ENCODE results near the gene CPA1. TPM values are rescaled to one million over a fixed set of nuclear protein-coding genes. Genes with fewer than 3 reads are reported as not detected.

CPA1 gene
- total and polyA plus RNA-seq, 2 of the 13 experiments (the other 11 are each of a cell fraction or from before 2014, with no cell fraction given) = 0.20 to 0.58 TPM

DNA sequence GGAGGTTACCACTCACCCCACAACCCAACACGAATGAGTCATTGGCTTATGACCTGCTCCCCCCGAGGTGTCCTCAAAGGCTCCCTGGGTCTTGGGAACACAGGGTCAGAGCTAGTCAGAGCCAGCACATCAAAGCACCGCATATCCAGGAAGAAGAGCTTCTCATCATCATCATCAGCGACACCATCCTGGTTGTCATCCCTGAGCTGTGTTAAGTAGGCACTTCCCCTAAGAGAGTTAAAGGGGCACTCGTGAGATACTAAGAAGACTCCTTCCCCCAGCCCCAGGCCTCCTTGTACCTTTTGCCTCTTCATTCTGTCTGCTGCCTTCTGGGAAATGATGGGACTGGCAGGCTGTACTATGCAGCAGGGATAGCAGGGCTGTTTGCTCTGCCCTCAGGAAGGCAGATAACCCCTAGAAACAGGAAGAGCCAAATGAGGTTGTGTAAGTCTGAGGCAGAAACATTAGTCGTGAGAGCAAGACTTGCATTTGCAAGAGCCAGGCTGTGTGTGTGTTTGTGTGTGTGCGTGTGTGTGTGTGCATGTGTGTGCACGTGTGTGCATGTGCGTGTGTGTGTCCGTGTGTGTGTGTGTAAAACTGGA, 11.1 kb upstream of the CPA1 start (continued):
- TF ChIP-seq, protein P1, sequence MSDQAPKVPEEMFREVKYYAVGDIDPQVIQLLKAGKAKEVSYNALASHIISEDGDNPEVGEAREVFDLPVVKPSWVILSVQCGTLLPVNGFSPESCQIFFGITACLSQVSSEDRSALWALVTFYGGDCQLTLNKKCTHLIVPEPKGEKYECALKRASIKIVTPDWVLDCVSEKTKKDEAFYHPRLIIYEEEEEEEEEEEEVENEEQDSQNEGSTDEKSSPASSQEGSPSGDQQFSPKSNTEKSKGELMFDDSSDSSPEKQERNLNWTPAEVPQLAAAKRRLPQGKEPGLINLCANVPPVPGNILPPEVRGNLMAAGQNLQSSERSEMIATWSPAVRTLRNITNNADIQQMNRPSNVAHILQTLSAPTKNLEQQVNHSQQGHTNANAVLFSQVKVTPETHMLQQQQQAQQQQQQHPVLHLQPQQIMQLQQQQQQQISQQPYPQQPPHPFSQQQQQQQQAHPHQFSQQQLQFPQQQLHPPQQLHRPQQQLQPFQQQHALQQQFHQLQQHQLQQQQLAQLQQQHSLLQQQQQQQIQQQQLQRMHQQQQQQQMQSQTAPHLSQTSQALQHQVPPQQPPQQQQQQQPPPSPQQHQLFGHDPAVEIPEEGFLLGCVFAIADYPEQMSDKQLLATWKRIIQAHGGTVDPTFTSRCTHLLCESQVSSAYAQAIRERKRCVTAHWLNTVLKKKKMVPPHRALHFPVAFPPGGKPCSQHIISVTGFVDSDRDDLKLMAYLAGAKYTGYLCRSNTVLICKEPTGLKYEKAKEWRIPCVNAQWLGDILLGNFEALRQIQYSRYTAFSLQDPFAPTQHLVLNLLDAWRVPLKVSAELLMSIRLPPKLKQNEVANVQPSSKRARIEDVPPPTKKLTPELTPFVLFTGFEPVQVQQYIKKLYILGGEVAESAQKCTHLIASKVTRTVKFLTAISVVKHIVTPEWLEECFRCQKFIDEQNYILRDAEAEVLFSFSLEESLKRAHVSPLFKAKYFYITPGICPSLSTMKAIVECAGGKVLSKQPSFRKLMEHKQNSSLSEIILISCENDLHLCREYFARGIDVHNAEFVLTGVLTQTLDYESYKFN (CRISPR knock-in tag; conservative IDR thresholded peaks at IDR 0.05) = peak; percentile 37; the same call in 1 of the 2 replicates
- TF ChIP-seq FOXA1 (IDR thresholded peaks at IDR 0.05) (no peak), FOXA1 (CRISPR knock-in tag; IDR thresholded peaks at IDR 0.05) (peak; percentile 41; the same call in 1 of the 2 replicates), PHF21A (CRISPR knock-in tag; IDR thresholded peaks at IDR 0.05) (peak; percentile 50; the same call in 1 of the 2 replicates), MEF2D (CRISPR knock-in tag; IDR thresholded peaks at IDR 0.05) (0 out of 2 replicates have a peak, but pooled peaks have one; percentile 30), DMAP1 (CRISPR knock-in tag; IDR thresholded peaks at IDR 0.05) (peak; percentile 34; the same call in 1 of the 2 replicates), RARA (CRISPR knock-in tag; IDR thresholded peaks at IDR 0.05) (peak; percentile 39), ZNF564 (CRISPR knock-in tag; IDR thresholded peaks at IDR 0.05) (no peak), ZNF264 (CRISPR knock-in tag; IDR thresholded peaks at IDR 0.05) (no peak), ZNF614 (CRISPR knock-in tag; IDR thresholded peaks at IDR 0.05; ENCODE audit: borderline replicate concordance) (peak; percentile 68; the same call in 1 of the 2 replicates), YEATS2 (CRISPR knock-in tag; IDR thresholded peaks at IDR 0.05; ENCODE audit: borderline replicate concordance) (no peak)
- TF ChIP-seq, protein P2, sequence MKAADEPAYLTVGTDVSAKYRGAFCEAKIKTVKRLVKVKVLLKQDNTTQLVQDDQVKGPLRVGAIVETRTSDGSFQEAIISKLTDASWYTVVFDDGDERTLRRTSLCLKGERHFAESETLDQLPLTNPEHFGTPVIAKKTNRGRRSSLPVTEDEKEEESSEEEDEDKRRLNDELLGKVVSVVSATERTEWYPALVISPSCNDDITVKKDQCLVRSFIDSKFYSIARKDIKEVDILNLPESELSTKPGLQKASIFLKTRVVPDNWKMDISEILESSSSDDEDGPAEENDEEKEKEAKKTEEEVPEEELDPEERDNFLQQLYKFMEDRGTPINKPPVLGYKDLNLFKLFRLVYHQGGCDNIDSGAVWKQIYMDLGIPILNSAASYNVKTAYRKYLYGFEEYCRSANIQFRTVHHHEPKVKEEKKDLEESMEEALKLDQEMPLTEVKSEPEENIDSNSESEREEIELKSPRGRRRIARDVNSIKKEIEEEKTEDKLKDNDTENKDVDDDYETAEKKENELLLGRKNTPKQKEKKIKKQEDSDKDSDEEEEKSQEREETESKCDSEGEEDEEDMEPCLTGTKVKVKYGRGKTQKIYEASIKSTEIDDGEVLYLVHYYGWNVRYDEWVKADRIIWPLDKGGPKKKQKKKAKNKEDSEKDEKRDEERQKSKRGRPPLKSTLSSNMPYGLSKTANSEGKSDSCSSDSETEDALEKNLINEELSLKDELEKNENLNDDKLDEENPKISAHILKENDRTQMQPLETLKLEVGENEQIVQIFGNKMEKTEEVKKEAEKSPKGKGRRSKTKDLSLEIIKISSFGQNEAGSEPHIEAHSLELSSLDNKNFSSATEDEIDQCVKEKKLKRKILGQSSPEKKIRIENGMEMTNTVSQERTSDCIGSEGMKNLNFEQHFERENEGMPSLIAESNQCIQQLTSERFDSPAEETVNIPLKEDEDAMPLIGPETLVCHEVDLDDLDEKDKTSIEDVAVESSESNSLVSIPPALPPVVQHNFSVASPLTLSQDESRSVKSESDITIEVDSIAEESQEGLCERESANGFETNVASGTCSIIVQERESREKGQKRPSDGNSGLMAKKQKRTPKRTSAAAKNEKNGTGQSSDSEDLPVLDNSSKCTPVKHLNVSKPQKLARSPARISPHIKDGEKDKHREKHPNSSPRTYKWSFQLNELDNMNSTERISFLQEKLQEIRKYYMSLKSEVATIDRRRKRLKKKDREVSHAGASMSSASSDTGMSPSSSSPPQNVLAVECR (CRISPR knock-in tag; IDR thresholded peaks at IDR 0.05; ENCODE audit: borderline replicate concordance) = 0 out of 2 replicates have a peak, but pooled peaks have one; percentile 29
- TF ChIP-seq, protein P3, sequence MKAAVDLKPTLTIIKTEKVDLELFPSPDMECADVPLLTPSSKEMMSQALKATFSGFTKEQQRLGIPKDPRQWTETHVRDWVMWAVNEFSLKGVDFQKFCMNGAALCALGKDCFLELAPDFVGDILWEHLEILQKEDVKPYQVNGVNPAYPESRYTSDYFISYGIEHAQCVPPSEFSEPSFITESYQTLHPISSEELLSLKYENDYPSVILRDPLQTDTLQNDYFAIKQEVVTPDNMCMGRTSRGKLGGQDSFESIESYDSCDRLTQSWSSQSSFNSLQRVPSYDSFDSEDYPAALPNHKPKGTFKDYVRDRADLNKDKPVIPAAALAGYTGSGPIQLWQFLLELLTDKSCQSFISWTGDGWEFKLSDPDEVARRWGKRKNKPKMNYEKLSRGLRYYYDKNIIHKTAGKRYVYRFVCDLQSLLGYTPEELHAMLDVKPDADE (CRISPR knock-in tag; IDR thresholded peaks at IDR 0.05) = no peak
- TF ChIP-seq, protein P4, sequence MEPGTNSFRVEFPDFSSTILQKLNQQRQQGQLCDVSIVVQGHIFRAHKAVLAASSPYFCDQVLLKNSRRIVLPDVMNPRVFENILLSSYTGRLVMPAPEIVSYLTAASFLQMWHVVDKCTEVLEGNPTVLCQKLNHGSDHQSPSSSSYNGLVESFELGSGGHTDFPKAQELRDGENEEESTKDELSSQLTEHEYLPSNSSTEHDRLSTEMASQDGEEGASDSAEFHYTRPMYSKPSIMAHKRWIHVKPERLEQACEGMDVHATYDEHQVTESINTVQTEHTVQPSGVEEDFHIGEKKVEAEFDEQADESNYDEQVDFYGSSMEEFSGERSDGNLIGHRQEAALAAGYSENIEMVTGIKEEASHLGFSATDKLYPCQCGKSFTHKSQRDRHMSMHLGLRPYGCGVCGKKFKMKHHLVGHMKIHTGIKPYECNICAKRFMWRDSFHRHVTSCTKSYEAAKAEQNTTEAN (CRISPR knock-in tag; conservative IDR thresholded peaks at IDR 0.05) = peak; percentile 69; the same call in 1 of the 2 replicates
- TF ChIP-seq, protein P5, sequence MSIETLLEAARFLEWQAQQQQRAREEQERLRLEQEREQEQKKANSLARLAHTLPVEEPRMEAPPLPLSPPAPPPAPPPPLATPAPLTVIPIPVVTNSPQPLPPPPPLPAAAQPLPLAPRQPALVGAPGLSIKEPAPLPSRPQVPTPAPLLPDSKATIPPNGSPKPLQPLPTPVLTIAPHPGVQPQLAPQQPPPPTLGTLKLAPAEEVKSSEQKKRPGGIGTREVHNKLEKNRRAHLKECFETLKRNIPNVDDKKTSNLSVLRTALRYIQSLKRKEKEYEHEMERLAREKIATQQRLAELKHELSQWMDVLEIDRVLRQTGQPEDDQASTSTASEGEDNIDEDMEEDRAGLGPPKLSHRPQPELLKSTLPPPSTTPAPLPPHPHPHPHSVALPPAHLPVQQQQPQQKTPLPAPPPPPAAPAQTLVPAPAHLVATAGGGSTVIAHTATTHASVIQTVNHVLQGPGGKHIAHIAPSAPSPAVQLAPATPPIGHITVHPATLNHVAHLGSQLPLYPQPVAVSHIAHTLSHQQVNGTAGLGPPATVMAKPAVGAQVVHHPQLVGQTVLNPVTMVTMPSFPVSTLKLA (IDR thresholded peaks at IDR 0.05) = peak; percentile 75
